ENCODE data around the gene NME7. TPM values are rescaled to one million over a fixed set of nuclear protein-coding genes. Genes with fewer than 3 reads are reported as not detected.

The NME7 gene
- total and polyA plus RNA-seq, 2 experiments from 2014 or later = 22.3 to 35.3 TPM

GRCh38 chr1:169309178-169310166 lies 58.1 kb downstream of the NME7 start:
- no peak overlapping the region for H2AFZ ChIP-seq
- H3K9me2 ChIP-seq (ENCODE audit: insufficient read depth) = no peaks in the 10 kb centered on the region
- no peak overlapping the region for H3K4me3 ChIP-seq
- H4K20me1 ChIP-seq (ENCODE audit: insufficient read depth) = no peaks in the 10 kb centered on the region
- no peak overlapping the region for H3K9ac ChIP-seq
- no peaks in the 10 kb centered on the region for H3K79me2 ChIP-seq (ENCODE audit: insufficient read depth)
- no peak overlapping the region for H3K27ac ChIP-seq
- TF ChIP-seq EZH2phosphoT487 (IDR thresholded peaks at IDR 0.05; ENCODE audit: insufficient read depth, low read depth) (no peak), EZH2 (IDR thresholded peaks at IDR 0.05; ENCODE audit: insufficient read depth, poor library complexity, severe bottlenecking) (no peak)
- H3K4me1 ChIP-seq (ENCODE audit: insufficient read depth) = peaks cover 10% of the 10 kb centered on the region
- no peak for DNase-seq
- H3K27me3 ChIP-seq (replicated peaks; ENCODE audit: insufficient read depth) = no peaks in the 10 kb centered on the region
- H3F3A ChIP-seq (ENCODE audit: insufficient read depth) = peaks cover 6% of the 10 kb centered on the region; the same call in 1 of the 2 replicates
- H3K4me2 ChIP-seq (ENCODE audit: unreplicated experiment) = no peak overlapping the region
- H3K9me3 ChIP-seq (ENCODE audit: low read depth) = no peaks in the 10 kb centered on the region
- in situ Hi-C loops (cut with MboI) = no loop called here
- 81 to 84% methylated on average over 7 of the region's 7 CpGs for WGBS, 2 experiments (ENCODE audit: low coverage in 1 of 2, low lambda C conversion rate in 2 of 2, missing lambda C conversion rate in 2 of 2)
- no peaks in the 10 kb centered on the region; the same call in 1 of the 2 replicates for H3K36me3 ChIP-seq (ENCODE audit: low read depth)

GRCh38 chr1:169308313-169309039 lies 59.1 kb downstream of the NME7 start:
- Histone ChIP-seq H3K27me3 (replicated peaks; ENCODE audit: insufficient read depth) (no peaks in the 10 kb centered on the region), H4K20me1 (ENCODE audit: insufficient read depth) (no peaks in the 10 kb centered on the region), H3K4me1 (ENCODE audit: insufficient read depth) (peaks cover 10% of the 10 kb centered on the region), H3K27ac (no peak overlapping the region), H3K4me3 (no peak overlapping the region), H3K79me2 (ENCODE audit: insufficient read depth) (no peaks in the 10 kb centered on the region), H3K9ac (no peak overlapping the region), H3K9me3 (ENCODE audit: low read depth) (no peaks in the 10 kb centered on the region), H3K36me3 (ENCODE audit: low read depth) (no peaks in the 10 kb centered on the region; the same call in 1 of the 2 replicates), H2AFZ (no peak overlapping the region), H3F3A (ENCODE audit: insufficient read depth) (peaks cover 6% of the 10 kb centered on the region; the same call in 1 of the 2 replicates), H3K4me2 (ENCODE audit: unreplicated experiment) (no peak overlapping the region), H3K9me2 (ENCODE audit: insufficient read depth) (no peaks in the 10 kb centered on the region)
- TF ChIP-seq EZH2 (IDR thresholded peaks at IDR 0.05; ENCODE audit: insufficient read depth, poor library complexity, severe bottlenecking) (no peak), EZH2phosphoT487 (IDR thresholded peaks at IDR 0.05; ENCODE audit: insufficient read depth, low read depth) (no peak)
- DNase-seq = no peak
- WGBS, 2 experiments (ENCODE audit: low coverage in 1 of 2, low lambda C conversion rate in 2 of 2, missing lambda C conversion rate in 2 of 2) = 80 to 87% methylated on average over 2 of the region's 2 CpGs
- in situ Hi-C loops (cut with MboI) = no loop called here

- H3F3A ChIP-seq (ENCODE audit: insufficient read depth) = no peaks in the 10 kb centered on the region
- no peak for TF ChIP-seq EZH2phosphoT487 (IDR thresholded peaks at IDR 0.05; ENCODE audit: insufficient read depth, low read depth)
- TF ChIP-seq EZH2 (IDR thresholded peaks at IDR 0.05; ENCODE audit: insufficient read depth, poor library complexity, severe bottlenecking) = no peak
- H3K4me3 ChIP-seq = no peak overlapping the region
- H4K20me1 ChIP-seq (ENCODE audit: insufficient read depth) = no peaks in the 10 kb centered on the region
- no peaks in the 10 kb centered on the region for H3K9me2 ChIP-seq (ENCODE audit: insufficient read depth)
- no peaks in the 10 kb centered on the region for H3K9me3 ChIP-seq (ENCODE audit: low read depth)
- no peak overlapping the region for H3K9ac ChIP-seq
- no peak overlapping the region for H3K27ac ChIP-seq
- H3K36me3 ChIP-seq (ENCODE audit: low read depth) = no peaks in the 10 kb centered on the region; the same call in 1 of the 2 replicates
- in situ Hi-C loops (cut with MboI) = no loop called here
- no peak overlapping the region for H2AFZ ChIP-seq
- 96 to 100% methylated on average over 1 of the region's 1 CpG for WGBS, 2 experiments (ENCODE audit: low coverage in 1 of 2, low lambda C conversion rate in 2 of 2, missing lambda C conversion rate in 2 of 2)
- H3K4me1 ChIP-seq (ENCODE audit: insufficient read depth) = peaks cover 4% of the 10 kb centered on the region
- H3K27me3 ChIP-seq (replicated peaks; ENCODE audit: insufficient read depth) = no peaks in the 10 kb centered on the region
- H3K79me2 ChIP-seq (ENCODE audit: insufficient read depth) = no peaks in the 10 kb centered on the region
- H3K4me2 ChIP-seq (ENCODE audit: unreplicated experiment) = no peak overlapping the region
- DNase-seq = no peak
These were observed 60.4 kb downstream of the NME7 start for GRCh38 chr1:169307176-169307575.

GRCh38 chr1:169305948-169306347 lies 61.6 kb downstream of the NME7 start:
- Histone ChIP-seq H2AFZ (no peak overlapping the region), H3K4me3 (no peak overlapping the region), H3K4me1 (ENCODE audit: insufficient read depth) (no peaks in the 10 kb centered on the region), H3K9ac (no peak overlapping the region), H3K27me3 (replicated peaks; ENCODE audit: insufficient read depth) (no peaks in the 10 kb centered on the region), H3K36me3 (ENCODE audit: low read depth) (no peaks in the 10 kb centered on the region; the same call in 1 of the 2 replicates), H3K9me2 (ENCODE audit: insufficient read depth) (no peaks in the 10 kb centered on the region), H3K27ac (no peak overlapping the region), H4K20me1 (ENCODE audit: insufficient read depth) (no peaks in the 10 kb centered on the region), H3K4me2 (ENCODE audit: unreplicated experiment) (no peak overlapping the region), H3K9me3 (ENCODE audit: low read depth) (no peaks in the 10 kb centered on the region), H3K79me2 (ENCODE audit: insufficient read depth) (no peaks in the 10 kb centered on the region), H3F3A (ENCODE audit: insufficient read depth) (no peaks in the 10 kb centered on the region)
- in situ Hi-C loops (cut with MboI) = no loop called here
- 96 to 100% methylated on average over 2 of the region's 2 CpGs for WGBS, 2 experiments (ENCODE audit: low coverage in 1 of 2, low lambda C conversion rate in 2 of 2, missing lambda C conversion rate in 2 of 2)
- TF ChIP-seq EZH2phosphoT487 (IDR thresholded peaks at IDR 0.05; ENCODE audit: insufficient read depth, low read depth) = no peak
- TF ChIP-seq EZH2 (IDR thresholded peaks at IDR 0.05; ENCODE audit: insufficient read depth, poor library complexity, severe bottlenecking) = no peak
- DNase-seq = no peak
